HG03442 (cell line): ENCODE measurements around the gene EGF.
"Not testable (repeated sequence)": the region's sequence is repeated elsewhere in the genome, so short reads cannot be mapped to it uniquely, and the experiment has no call there.

Source experiments
- ATAC-seq: cut with Tn5 transposase; IDR thresholded peaks from one replicate; pipeline ENCODE4 v1.9.1; 2021; ENCODE audit warnings: mild to moderate bottlenecking, moderate library complexity; ENCODE audit not compliant: unreplicated experiment

Gene EGF

DNA sequence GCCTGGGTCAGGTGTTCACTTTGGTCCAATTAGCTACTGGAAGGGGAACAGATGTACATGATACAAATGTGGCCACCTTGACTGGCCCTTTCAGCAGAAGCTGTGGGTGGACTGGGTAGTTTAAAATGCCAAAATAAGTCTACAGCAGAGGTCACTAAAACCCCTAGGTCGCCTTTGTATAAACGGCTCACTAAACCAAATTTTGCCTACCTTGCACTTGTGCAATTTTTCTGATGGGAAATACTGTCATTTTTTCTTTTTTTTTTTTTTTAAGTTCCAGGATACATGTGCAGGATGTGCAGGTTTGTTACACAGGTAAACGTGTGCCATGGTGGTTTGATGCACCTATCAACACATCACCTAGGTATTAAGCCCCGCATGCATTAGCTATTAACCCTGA, 109.8 kb downstream of the EGF start:
- ATAC-seq, result no peak

DNA sequence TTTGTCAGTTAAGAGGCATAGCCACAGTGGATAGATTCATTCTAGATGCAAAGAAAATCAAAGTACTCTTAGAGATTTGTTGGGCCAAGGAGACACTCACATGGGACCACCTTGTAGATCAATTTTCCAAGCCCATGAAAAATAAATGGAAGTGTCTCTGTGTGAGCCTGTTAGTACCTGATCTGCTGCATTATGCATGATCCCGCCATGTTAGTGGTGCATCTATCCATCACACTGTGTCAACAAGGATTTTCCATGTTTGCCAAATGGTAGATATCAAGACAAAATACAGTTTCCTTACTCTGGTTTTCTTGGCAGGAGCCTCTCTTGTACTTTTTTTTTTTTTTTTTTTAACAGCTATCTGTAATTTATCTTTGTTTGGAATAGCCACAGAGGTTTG, 112.4 kb downstream of the EGF start:
- ATAC-seq, result no peak

DNA sequence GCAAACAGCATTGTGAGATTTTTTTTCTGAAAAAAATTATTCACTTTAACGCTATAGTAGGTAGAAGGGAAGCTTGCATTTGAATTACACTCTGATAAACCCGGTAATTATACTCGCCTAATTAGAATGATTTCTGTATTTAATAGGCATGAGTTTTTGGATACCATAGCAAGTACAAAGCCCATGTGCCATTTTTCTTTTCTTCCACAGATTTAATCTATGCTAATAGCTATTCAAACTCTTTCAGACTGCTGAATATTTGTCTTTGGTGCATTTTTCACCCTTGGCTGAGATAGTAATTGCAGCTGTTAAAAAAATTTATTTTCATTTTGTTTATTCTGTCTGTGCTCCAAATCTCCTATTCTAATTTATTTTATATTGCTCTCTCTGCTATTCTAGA, 113.0 kb downstream of the EGF start:
- ATAC-seq, result no peak

DNA sequence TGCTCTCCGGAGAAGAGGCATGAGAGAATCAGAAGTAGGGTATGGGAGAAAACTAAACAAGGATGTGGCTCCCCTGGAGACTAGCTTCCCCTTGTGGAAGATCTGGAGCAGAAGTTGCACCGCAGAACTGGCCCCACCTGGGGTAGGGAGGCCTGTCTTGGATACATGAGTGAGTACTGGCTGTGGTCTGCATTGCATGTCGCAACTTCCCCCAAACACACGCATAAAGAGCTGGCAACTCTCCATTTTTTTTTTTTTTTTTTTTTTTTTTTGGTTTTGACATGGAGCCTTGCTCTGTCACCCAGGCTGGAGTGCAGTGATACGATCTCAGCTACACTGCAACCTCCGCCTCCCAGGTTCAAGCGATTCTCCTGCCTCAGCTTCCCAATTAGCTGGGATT, 119.9 kb downstream of the EGF start:
- no peak for ATAC-seq

DNA sequence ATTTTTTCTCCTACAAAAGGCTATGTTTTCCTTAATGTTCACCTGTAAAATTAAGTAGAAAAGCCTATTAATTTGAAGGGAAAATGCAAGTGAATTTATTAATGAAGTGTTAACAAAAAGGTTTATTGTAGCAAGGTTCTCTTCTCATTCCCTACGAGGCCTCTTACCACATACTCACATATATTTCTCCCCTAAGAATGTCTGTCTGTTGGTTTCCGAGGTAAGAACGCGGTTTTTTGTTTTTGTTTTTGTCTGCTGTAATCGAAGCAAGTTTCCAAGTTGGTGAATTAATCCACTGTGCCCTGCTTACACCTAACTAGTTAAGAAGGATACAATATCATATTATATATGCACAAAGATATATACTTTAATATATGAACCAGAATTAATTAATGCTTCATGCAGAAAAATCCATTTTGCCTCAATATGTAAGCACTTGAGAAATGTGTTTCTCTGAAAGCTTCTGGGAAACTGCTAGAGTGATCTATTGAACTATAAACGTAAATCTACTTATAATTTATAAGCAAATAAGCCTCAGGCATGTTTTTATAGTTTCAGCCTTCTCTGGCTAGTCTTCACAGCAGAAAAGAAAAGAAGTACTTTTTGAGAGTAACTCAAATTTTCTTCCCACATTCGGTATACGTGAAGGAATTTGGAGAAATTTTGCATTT, 120.8 kb downstream of the EGF start:
- peak; percentile 3 for ATAC-seq

DNA sequence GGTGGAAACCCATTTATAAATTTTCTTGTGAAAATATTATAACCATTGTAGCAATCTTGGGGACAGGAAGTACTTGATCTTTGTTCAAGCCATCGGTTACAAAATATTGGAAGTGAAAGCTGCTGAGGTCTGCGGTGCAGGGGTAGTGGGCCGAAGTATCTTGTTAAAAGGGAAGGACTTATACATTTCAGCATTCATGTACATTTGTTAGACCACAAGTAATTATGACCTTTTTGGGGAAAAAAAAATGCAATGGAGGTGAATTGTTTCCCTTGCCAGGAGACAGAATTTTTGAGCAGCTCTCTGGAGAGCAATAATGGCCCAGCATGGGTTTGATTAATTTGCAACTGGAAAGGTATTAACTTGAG, 121.3 kb downstream of the EGF start:
- peak; percentile 98 for ATAC-seq

DNA sequence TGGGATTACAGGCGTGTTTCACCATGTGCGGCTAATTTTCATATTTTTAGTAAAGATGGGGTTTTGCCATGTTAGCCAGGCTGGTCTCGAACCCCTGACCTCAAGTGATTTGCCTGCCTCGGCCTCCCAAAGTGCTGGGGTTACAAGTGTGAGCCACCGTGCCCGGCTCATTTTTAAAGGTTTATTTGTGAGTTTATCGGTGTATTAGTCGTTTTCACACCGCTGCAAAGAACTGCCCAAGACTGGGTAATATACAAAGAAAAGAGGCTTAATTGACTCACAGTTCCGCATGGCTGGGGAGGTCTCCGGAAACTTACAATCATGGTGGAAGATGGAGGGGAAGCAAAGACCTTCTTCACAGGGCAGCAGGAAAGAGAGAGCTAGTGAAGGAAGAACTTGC, 126.5 kb downstream of the EGF start:
- ATAC-seq, result not testable (repeated sequence)

DNA sequence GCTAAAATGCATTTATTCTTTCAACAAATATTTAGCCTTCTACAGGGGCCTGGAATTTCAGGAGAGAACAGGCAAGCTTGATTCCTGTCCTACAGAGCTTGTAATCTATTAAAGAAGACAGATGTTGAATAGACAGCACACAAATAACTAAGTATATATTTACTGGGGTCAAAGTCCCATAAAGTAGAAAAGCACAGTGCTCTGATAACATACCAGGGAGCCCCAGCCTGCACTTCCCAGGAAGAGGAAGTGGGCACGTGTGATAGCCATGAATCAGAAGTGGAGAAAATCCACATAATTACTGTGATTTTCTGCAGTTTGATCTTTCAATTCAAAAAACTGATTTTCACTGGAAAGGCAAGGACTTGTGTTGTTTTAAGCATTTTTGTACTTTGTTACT, 129.1 kb downstream of the EGF start:
- no peak for ATAC-seq

DNA sequence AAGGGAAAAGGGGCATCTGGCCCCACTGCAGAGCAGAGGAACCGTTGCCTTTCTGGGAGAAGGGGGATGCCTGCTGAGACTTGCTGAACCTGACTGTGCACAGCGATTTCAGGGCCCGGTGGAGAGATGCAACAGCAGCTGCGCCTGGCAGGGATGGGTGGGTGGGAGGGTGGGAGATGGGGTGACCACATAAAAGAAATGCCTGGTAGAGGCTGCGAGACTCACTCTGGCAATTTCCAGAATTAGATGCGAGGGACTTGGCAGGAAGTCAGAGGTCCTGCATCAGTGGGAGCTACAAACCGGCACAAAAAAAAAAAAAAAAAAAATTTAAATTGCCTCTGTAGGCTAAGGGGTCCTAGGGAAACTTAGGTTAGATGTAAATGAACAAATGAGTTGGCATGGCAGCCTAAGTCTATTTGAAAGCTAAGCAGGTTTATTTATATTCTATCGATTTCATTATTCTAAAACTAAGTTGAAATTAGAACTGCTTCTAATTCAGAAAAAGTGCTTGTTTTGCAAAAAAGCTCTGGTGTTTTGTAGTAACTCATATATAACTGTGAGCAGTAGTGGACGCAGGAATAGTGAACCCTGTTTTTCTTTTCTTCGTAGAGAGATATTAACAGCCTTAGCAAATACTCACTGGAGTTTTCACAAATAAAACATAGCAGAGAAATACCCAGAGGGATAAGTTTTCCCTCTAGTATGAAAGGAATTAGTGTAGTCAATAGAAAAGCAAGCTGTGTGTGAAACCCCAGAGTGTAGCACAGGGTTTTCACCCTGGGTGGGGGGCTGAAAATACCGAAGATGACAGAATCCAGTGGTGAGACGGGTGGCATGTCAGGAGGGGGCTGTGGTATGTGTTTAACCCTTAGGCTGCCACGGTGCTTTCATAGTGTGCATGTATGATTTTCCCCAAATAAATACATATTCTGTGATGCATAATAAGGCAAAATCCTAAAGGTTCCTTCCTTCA, 130.1 kb downstream of the EGF start:
- ATAC-seq, result no peak

DNA sequence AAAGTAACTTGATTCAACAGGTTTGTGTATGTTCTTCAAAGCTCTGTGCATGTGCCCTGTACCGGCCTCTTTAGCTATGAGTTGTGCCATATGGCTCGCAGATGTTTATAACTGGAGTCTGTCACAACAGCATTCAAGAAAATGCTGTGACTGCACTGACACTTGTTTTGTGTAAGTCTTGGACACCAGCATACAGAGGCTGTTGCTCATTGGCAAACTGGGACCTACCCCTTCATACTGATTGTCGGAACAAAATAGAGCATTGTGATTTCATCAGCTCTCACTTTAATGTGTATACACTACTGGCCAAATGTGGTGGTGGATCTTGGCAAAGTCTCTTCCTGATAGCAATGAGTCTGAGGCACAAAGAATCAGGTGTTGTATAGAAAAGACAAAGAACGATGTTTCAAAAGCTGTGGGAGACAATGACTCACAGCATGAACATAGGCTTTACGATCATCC, 133.9 kb downstream of the EGF start:
- no peak for ATAC-seq

DNA sequence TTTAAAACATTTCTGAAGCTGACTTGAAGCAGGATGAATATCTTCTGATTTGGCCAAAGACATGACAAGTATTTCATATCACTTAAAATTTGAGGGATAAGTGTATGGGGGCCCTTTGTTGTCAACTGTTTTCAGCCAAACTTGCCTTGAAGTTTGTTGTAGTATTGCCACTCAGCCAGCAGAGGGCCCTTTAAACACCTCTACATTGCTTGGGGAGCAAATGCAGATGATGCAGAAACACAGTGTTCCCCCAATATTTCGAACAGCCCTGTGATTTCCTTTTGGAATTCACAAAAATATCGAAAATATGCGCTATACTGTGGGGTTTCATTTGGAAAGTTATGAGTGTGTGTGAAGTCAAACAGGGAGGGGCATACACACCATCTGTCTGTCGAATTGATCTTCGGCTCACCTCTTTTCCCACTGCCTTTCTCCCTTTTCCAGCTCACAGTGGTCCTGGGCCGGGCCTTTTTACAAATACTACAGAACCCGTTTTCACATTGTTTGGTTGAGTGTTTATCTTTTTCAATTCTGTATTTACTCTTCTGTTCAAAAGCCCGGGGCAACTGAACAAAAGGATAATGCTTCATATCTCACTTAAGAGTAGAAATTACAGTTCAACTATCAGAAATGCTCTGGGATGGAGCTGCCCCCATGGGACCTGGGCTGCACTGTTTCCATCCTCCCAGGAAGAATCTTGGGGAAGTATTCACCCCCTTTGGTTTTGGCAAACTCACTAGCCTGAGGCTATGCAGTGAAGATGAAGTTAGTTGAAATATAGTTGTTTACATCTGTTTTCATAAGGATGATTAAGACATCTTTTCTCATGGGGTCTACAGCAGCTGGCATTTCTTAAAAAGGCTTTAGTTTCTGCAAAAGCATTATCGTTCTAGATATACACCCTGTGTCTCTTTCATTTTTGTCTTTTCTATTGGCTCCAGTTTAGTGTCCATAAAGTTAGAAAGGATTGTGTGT, 137.6 kb downstream of the EGF start:
- ATAC-seq, result peak; percentile 52

DNA sequence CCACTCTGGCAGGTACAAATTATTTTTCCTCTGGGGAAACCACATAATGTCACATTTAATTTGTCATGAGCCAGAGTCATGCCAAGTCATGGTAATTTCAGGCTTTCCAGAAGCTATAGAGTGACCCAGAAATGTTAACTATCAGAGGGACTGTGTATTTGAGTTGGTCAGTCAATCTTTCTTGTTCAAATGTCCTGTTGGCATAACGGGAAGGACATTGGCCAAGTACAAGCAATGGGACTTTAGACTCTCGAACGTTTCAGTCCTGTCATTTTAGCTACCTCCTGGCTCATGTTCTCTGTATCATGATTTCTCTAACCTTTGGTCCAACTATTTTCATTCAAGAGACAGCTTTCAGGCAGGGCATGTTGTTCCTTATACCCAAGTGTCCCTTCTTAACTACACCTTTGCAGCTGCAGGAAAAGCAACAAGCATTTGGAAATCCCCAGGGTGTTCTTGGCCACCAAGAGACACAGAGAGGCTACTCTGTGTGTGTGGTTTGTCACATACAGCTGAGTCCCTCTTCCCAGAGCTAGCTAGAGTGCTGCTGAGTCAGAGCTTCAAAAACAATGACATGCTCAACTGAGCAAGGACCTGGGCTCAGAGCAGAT, 142.6 kb downstream of the EGF start:
- peak; percentile 87 for ATAC-seq

DNA sequence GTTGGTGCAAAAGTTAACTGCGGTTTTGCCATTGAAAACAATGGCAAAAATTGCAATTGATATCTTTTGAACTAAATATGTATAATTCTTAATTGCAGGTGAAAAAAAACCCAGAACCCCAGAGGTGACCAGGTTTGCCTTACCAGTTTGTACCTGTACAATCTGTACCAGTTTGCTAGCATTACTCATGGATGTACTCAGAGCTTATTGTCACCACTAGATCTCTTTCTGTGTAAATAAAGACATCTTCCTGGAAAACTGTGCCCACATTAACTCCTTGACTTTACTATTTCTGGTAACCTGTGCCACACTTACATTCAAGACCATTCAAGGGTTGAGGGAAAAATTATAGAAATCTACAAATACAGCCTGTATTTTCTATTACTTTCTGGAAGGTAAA, 146.0 kb downstream of the EGF start:
- no peak for ATAC-seq

DNA sequence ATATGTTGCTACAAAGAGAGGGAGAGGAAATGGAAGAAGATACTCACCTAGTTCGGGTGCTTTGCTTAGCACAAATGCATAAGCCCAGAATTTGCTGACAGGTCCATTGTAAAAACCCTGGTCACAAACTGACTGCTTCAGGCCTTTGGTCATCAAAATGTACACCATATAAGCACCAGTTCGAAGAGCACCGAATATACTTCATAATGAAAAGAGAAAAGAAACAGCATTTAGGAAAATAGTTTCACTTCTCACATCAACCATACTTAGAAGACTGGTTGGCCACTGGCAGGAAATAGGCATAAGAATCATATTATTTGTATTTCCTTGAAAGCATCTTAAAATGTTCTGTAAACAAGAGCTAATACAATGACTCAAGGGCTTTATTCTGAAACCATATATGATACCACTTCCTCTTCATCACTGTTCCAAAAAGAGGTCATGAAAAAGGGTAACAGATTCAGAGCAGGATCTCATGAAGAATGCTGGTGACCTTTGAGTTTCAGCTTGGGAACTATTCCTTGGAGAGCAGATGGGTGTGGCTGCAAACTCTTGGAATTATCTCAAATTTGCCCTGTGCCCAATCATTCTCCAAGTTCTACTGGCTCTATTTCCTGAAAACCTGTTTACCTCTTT, 147.0 kb downstream of the EGF start:
- peak; percentile 74 for ATAC-seq

DNA sequence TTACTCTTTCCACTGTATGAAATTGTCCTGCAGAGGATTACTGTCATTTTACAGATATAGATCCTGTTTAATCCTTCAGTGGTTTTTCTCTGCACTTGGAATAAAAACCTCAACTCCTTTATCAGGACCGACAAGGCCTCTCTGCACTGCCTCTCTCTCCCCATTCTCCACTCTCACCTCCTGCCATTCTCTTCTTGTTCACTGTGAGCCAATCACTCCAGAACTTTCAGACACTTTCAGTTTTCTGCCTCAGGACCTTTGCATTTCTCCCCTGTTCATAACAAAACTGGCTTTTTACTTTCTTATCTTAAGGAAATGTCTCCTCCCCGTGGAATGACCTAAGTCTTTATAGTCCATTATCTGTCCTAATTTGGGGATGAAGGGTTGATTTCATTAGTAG, 148.4 kb downstream of the EGF start:
- ATAC-seq, result no peak
